HG02852 (cell line): ENCODE data around the gene RFPL3.
"Not testable (repeated sequence)": the region's sequence is repeated elsewhere in the genome, so short reads cannot be mapped to it uniquely, and the experiment has no call there.

Source experiments
- ATAC-seq: cut with Tn5 transposase; IDR thresholded peaks from one replicate; pipeline ENCODE4 v1.9.1; 2021; ENCODE audit warnings: mild to moderate bottlenecking, moderate library complexity; ENCODE audit not compliant: unreplicated experiment

Gene RFPL3

GRCh38 chr22:32329202-32329645, 28.4 kb upstream of the RFPL3 start:
- no peak for ATAC-seq

- no peak for ATAC-seq
These were observed 26.3 kb upstream of the RFPL3 start for GRCh38 chr22:32331236-32331917.

- no peak for ATAC-seq
These were observed 25.5 kb upstream of the RFPL3 start for GRCh38 chr22:32331918-32332725.

GRCh38 chr22:32333141-32333768, 24.4 kb upstream of the RFPL3 start:
- no peak for ATAC-seq

GRCh38 chr22:32333769-32334659, 23.7 kb upstream of the RFPL3 start:
- ATAC-seq = no peak

- ATAC-seq = no peak
These were observed 22.9 kb upstream of the RFPL3 start for GRCh38 chr22:32334660-32335365.

GRCh38 chr22:32335471-32335870, 22.2 kb upstream of the RFPL3 start:
- ATAC-seq = no peak

GRCh38 chr22:32336121-32336603, 21.5 kb upstream of the RFPL3 start:
- ATAC-seq = no peak

- ATAC-seq = no peak
These were observed 20.8 kb upstream of the RFPL3 start for GRCh38 chr22:32336771-32337424.

- not testable (repeated sequence) for ATAC-seq
These were observed 20.2 kb upstream of the RFPL3 start for GRCh38 chr22:32337425-32337824.

- no peak for ATAC-seq
These were observed 18.9 kb upstream of the RFPL3 start for GRCh38 chr22:32338757-32339156.

- no peak for ATAC-seq
These were observed 18.3 kb upstream of the RFPL3 start for GRCh38 chr22:32339190-32340012.

- no peak for ATAC-seq
These were observed 17.3 kb upstream of the RFPL3 start for GRCh38 chr22:32340411-32340810.

GRCh38 chr22:32341122-32341740, 16.4 kb upstream of the RFPL3 start:
- ATAC-seq = no peak

- no peak for ATAC-seq
These were observed 14.7 kb upstream of the RFPL3 start for GRCh38 chr22:32342977-32343376.

GRCh38 chr22:32343941-32344340, 13.7 kb upstream of the RFPL3 start:
- no peak for ATAC-seq

- no peak for ATAC-seq
These were observed 9.5 kb upstream of the RFPL3 start for GRCh38 chr22:32348031-32348611.

GRCh38 chr22:32351875-32352274, 5.8 kb upstream of the RFPL3 start:
- ATAC-seq = not testable (repeated sequence)
